Small intestine (tissue), 16 donors: Measurements from ENCODE around the gene CCNG2. TPM values are rescaled to one million over a fixed set of nuclear protein-coding genes. Genes with fewer than 3 reads are reported as not detected.

Experiments
- DNase-seq, 2 donors: peaks; one replicate each; pipeline versions ENCODE4 v3.0.0 to v3.0.0-alpha.2; 2013
- FAIRE-seq: peaks from 2 replicates; lab custom pipeline; 2012; peaks lifted over from hg19 to GRCh38; lab: Jason Lieb, UNC
- H3K27ac ChIP-seq, 3 donors: one replicate each; pipeline ENCODE4 v1.5.1; 2013; ENCODE audit warnings: low read length in 2 of 3, mild to moderate bottlenecking in 2 of 3, control low read depth in 1 of 3, inconsistent platforms in 1 of 3, low read depth in 1 of 3, moderate library complexity in 1 of 3
- H3K27me3 ChIP-seq, 3 donors: one replicate each; pipeline ENCODE4 v1.6.1; 2013; ENCODE audit warnings: low read length in 3 of 3, inconsistent platforms in 1 of 3; ENCODE audit not compliant: control insufficient read depth in 3 of 3, insufficient read depth in 3 of 3
- H3K36me3 ChIP-seq, 3 donors: one replicate each; pipeline ENCODE4 v1.6.1; 2013; ENCODE audit warnings: low read length in 3 of 3, inconsistent platforms in 1 of 3, low read depth in 1 of 3, mild to moderate bottlenecking in 1 of 3, moderate library complexity in 1 of 3; ENCODE audit not compliant: control insufficient read depth in 3 of 3, insufficient read depth in 2 of 3
- H3K4me1 ChIP-seq, 3 donors: one replicate each; pipeline ENCODE4 v1.6.1; 2013; ENCODE audit warnings: low read length in 2 of 3, inconsistent platforms in 1 of 3, low read depth in 1 of 3, mild to moderate bottlenecking in 1 of 3, moderate library complexity in 1 of 3; ENCODE audit not compliant: control insufficient read depth in 3 of 3, insufficient read depth in 2 of 3
- H3K4me3 ChIP-seq, 3 donors: one replicate each; pipeline ENCODE4 v1.5.1; 2013; ENCODE audit warnings: low read length in 3 of 3, control low read depth in 1 of 3, inconsistent platforms in 1 of 3, low read depth in 1 of 3, mild to moderate bottlenecking in 1 of 3, moderate library complexity in 1 of 3
- H3K9me3 ChIP-seq, 2 donors: one replicate each; pipeline ENCODE4 v1.6.1; 2013; ENCODE audit warnings: low read depth in 1 of 2, low read length in 1 of 2; ENCODE audit not compliant: control insufficient read depth in 2 of 2, insufficient read depth in 1 of 2
- WGBS, 3 donors: extraction: QIAGEN DNeasy Blood & Tissue Kit; methylation state at CpG; one replicate each; pipeline ENCODE4 v1.1.7; 2013; 5-methylcytosine and 5-hydroxymethylcytosine counted together
- long read RNA-seq, 10 donors: transcript quantifications; one replicate each; lab custom pipeline, GENCODE V29; 2026
- polyA plus RNA-seq, 4 donors: library from polyadenylated mRNA; stranded (reverse) in 3 of 4; unstranded in 1 of 4; fragments of 200-250 nt in 3 of 4; fragments of 120-200 nt in 1 of 4; gene quantifications; one replicate each; pipeline versions ENCODE4 v1.2.1 to v1.2.3, GENCODE V29; 2013
- donor health status: healthy with polysubstance abuse.
- donor health status: control.
- donor health status: control.
- donor health status: Bipolar disorder and iron deficiency.
- donor health status: healthy.

Gene CCNG2, protein sequence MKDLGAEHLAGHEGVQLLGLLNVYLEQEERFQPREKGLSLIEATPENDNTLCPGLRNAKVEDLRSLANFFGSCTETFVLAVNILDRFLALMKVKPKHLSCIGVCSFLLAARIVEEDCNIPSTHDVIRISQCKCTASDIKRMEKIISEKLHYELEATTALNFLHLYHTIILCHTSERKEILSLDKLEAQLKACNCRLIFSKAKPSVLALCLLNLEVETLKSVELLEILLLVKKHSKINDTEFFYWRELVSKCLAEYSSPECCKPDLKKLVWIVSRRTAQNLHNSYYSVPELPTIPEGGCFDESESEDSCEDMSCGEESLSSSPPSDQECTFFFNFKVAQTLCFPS
- polyA plus RNA-seq: 100 to 1,000 TPM in 1 of 4 donors, 10 to 100 TPM in 2, 1 to 10 TPM in 1; 9.2 to 223 (median 12.0) TPM
- long read RNA-seq, donor 1, full-length matches to known transcripts: 65 of 107 reads
- long read RNA-seq, donor 1, partial matches to known transcripts: 31 of 107 reads
- long read RNA-seq, donor 1, other reads (novel, unspliced or antisense): 11 of 107 reads
- long read RNA-seq, donor 2, full-length matches to known transcripts: 14 of 14 reads
- long read RNA-seq, donor 2, partial matches to known transcripts: 0 of 14 reads
- long read RNA-seq, donor 2, other reads (novel, unspliced or antisense): 0 of 14 reads
- long read RNA-seq, donor 3, full-length matches to known transcripts: 17 of 172 reads
- long read RNA-seq, donor 3, partial matches to known transcripts: 149 of 172 reads
- long read RNA-seq, donor 3, other reads (novel, unspliced or antisense): 6 of 172 reads
- long read RNA-seq, donor 4, full-length matches to known transcripts: 2 of 11 reads
- long read RNA-seq, donor 4, partial matches to known transcripts: 9 of 11 reads
- long read RNA-seq, donor 4, other reads (novel, unspliced or antisense): 0 of 11 reads
- long read RNA-seq, donor 5, full-length matches to known transcripts: 4 of 87 reads
- long read RNA-seq, donor 5, partial matches to known transcripts: 83 of 87 reads
- long read RNA-seq, donor 5, other reads (novel, unspliced or antisense): 0 of 87 reads
- long read RNA-seq, donor 6, full-length matches to known transcripts: 11 of 11 reads
- long read RNA-seq, donor 6, partial matches to known transcripts: 0 of 11 reads
- long read RNA-seq, donor 6, other reads (novel, unspliced or antisense): 0 of 11 reads
- long read RNA-seq, donor 7, full-length matches to known transcripts: 18 of 76 reads
- long read RNA-seq, donor 7, partial matches to known transcripts: 58 of 76 reads
- long read RNA-seq, donor 7, other reads (novel, unspliced or antisense): 0 of 76 reads
- long read RNA-seq, donor 8, full-length matches to known transcripts: 1 of 1 reads
- long read RNA-seq, donor 8, partial matches to known transcripts: 0 of 1 reads
- long read RNA-seq, donor 8, other reads (novel, unspliced or antisense): 0 of 1 reads
- long read RNA-seq, donor 9, full-length matches to known transcripts: 7 of 7 reads
- long read RNA-seq, donor 9, partial matches to known transcripts: 0 of 7 reads
- long read RNA-seq, donor 9, other reads (novel, unspliced or antisense): 0 of 7 reads
- long read RNA-seq, donor 10, full-length matches to known transcripts: 28 of 50 reads
- long read RNA-seq, donor 10, partial matches to known transcripts: 14 of 50 reads
- long read RNA-seq, donor 10, other reads (novel, unspliced or antisense): 8 of 50 reads

DNA sequence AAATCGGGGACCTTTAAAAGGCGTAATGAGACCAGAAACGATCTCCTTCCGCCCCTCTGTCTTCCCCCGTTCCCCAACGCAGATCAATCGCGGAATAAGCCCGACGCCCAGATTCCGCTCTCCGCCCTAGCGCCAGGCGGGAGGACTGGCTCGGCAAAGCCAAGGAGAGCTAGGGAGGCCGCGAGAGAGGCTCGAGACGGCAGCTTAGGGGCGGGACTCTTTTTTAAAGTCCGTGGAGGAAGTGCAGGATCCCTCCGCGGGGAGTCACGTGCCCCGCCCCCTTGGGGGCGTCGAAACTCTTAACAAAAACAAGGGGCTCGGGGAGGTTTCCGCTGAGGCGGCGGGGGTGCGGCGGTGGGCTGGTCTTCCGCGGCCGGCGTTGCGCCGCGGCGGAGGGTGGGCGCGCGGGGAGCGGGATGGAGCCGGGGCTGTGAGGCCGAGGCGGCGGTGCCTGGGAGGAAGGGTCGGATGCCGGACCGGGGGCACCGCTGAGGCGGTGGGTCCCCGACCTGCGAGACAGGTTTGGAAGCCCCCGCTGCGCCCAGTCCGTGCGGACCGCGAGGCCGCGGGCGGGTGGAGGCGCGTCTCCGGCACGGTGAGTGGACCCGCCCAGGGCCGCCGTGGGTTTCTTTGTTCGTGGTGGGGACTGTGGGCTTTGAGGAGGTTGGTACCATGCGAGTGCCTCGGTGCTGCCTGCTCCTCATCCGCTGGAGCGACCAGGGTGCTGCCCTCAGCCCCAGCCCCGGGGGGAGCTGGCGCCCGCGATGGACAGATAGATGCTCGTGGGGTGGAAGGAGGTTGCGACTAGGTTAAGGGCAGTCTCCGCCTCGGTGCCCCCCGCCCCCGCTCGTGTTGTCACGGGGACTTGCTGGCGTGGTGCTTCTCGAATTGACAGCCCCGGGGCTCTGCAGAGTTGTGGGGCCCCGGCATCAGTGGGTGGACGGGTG, at the start of gene CCNG2:
Gene CCNG2 (plus strand): TSS at position 296 of the 947 bp plus-strand sequence. CDS start 1,326 bp downstream, outside the sequence.
- no peaks in the 10 kb centered on the region for H3K27me3 ChIP-seq
- peak within 1 kb of the TSS; percentile 73 to 98 (median 87) for H3K27ac ChIP-seq
- DNase-seq (peak in 1 of 2 donors; percentile 31), FAIRE-seq (no peak)
- peaks cover 0 to 34% (median 4%) of the 10 kb centered on the region in 3 donors for H3K4me1 ChIP-seq
- H3K36me3 ChIP-seq: peaks cover 4 to 12% (median 5%) of the 10 kb centered on the region in 3 donors
- WGBS, 3 donors: 0% methylated on average over 71 to 94 of the region's 94 CpGs
- H3K9me3 ChIP-seq: no peaks in the 10 kb centered on the region
- peak within 1 kb of the TSS; percentile 69 to 98 (median 71) for H3K4me3 ChIP-seq

- no peaks in the 10 kb centered on the region for H3K9me3 ChIP-seq
- H3K27ac ChIP-seq: no peak overlapping the region
- no peaks in the 10 kb centered on the region for H3K4me1 ChIP-seq
- FAIRE-seq: no peak
- H3K27me3 ChIP-seq: no peaks in the 10 kb centered on the region
- H3K4me3 ChIP-seq: no peak overlapping the region
- WGBS, 3 donors: 91% methylated on average over 1 of the region's 1 CpG
- DNase-seq: no peak
- H3K36me3 ChIP-seq: no peaks in the 10 kb centered on the region
Measured at GRCh38 chr4:77110730-77111129, 46.3 kb upstream of the CCNG2 start.

DNA sequence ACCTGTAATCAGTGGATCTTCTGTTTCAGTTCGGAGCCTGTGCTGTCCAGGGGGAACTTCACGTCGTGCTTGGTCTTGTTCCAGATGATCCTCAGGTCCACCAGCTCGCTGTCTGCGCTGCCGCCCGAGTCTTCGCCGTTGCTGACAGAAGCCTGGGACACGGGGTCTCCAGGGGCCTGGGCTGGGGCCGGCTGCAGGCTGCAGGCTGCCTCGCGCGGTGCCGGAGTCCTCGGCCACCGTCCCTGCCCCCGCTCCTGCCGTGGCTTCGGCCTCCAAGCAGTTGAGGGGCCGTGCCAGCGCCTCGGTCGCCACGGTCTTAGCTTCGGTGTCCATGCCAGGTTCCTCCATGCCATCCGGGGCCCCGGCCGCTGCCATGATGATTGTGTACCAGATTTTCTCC, 43.9 kb upstream of the CCNG2 start:
- FAIRE-seq: no peak
- H3K4me1 ChIP-seq: peaks cover 0 to 2% (median 0%) of the 10 kb centered on the region in 3 donors
- WGBS, 3 donors: 95 to 96% (median 96%) methylated on average over 29 of the region's 29 CpGs
- H3K9me3 ChIP-seq: peaks cover 0 to 9% of the 10 kb centered on the region in 2 donors
- no peak overlapping the region for H3K4me3 ChIP-seq
- no peak overlapping the region for H3K27ac ChIP-seq
- no peak for DNase-seq
- H3K27me3 ChIP-seq: no peaks in the 10 kb centered on the region
- H3K36me3 ChIP-seq: no peaks in the 10 kb centered on the region

GRCh38 chr4:77117721-77118120, 39.3 kb upstream of the CCNG2 start:
- no peaks in the 10 kb centered on the region for H3K36me3 ChIP-seq
- no peak overlapping the region for H3K4me3 ChIP-seq
- H3K27me3 ChIP-seq: peaks cover 0 to 2% (median 0%) of the 10 kb centered on the region in 3 donors
- FAIRE-seq (no peak), DNase-seq (peak in 1 of 2 donors; percentile 61)
- H3K9me3 ChIP-seq: peaks cover 0 to 13% of the 10 kb centered on the region in 2 donors
- H3K4me1 ChIP-seq: peaks cover 0 to 3% (median 0%) of the 10 kb centered on the region in 3 donors
- peak overlapping the region in 1 of 3 donors; percentile 48 for H3K27ac ChIP-seq

- no peaks in the 10 kb centered on the region for H3K36me3 ChIP-seq
Measured at GRCh38 chr4:77120886-77121508, 36.0 kb upstream of the CCNG2 start.

DNA sequence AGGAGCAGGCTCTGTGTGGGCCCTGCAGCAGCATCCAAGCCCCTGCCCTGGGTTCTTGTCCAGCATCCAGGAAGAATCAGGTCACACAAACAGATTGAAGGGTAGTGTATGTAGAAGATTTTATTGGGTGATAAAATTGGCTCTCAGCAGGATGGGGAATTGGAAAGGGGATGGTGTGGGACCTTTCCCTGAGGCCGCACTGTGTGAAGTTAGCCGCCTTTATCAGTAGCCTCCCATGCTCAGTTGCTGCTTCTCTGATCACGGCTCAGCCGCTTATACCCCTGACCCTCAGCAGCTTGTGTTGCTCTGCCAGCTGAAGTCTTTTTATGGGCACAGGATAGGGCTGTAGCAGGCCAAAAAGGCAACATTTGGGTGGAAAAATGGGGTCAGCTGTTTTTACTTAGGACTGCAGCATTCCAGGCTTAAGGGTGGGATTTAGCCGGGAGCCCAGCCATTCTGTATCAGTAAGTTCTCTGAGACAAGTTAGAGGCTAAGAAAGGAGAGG, 35.2 kb upstream of the CCNG2 start:
- WGBS, 3 donors: 94 to 98% (median 94%) methylated on average over 5 of the region's 5 CpGs

More at GRCh38 chr4:77120886-77121508, 36.0 kb upstream of the CCNG2 start:
- Histone ChIP-seq H3K9me3 (peaks cover 0 to 13% of the 10 kb centered on the region in 2 donors), H3K4me1 (peaks cover 0 to 18% (median 0%) of the 10 kb centered on the region in 3 donors), H3K27me3 (peaks cover 0 to 2% (median 0%) of the 10 kb centered on the region in 3 donors), H3K4me3 (no peak overlapping the region), H3K27ac (no peak overlapping the region)
- DNase-seq (peak in 1 of 2 donors; percentile 21), FAIRE-seq (no peak)
- 83 to 89% (median 87%) methylated on average over 8 of the region's 8 CpGs for WGBS, 3 donors

More for the DNA sequence above, 35.2 kb upstream of the CCNG2 start:
- H3K4me3 ChIP-seq: no peak overlapping the region
- DNase-seq: no peak
- H3K9me3 ChIP-seq: peaks cover 0 to 13% of the 10 kb centered on the region in 2 donors
- no peaks in the 10 kb centered on the region for H3K36me3 ChIP-seq
- peaks cover 0 to 2% (median 0%) of the 10 kb centered on the region in 3 donors for H3K27me3 ChIP-seq
- peaks cover 0 to 18% (median 0%) of the 10 kb centered on the region in 3 donors for H3K4me1 ChIP-seq
- FAIRE-seq: no peak
- no peak overlapping the region for H3K27ac ChIP-seq
